RWPE2 (cell line): ENCODE measurements around the gene CALB2.
A peak's percentile ranks its signal among the peaks of the same experiment; 100 is the strongest.

Experiments used
- ATAC-seq: fragments of 200-7000 bp; cut with Tn5 transposase; 3 replicates; pipeline ENCODE4 v1.9.1; 2021; ENCODE audit warnings: low read depth
- DNase-seq: peaks from one replicate; pipeline ENCODE4 v3.0.0-alpha.2; 2020; ENCODE audit warnings: low spot score
- H3K27ac ChIP-seq: fragments of 450-650 bp; 2 replicates; pipeline ENCODE4 v1.5.1; 2017; ENCODE audit warnings: mild to moderate bottlenecking; ENCODE audit not compliant: poor library complexity, severe bottlenecking
- H3K27me3 ChIP-seq: fragments of 250-450 bp; sonication (Bioruptor Pico); 2 replicates; pipeline ENCODE4 v1.5.1; 2021; ENCODE audit warnings: mild to moderate bottlenecking, moderate library complexity; ENCODE audit not compliant: insufficient read depth, poor library complexity, severe bottlenecking
- H3K36me3 ChIP-seq: fragments of 250-450 bp; sonication (Bioruptor Pico); 2 replicates; pipeline ENCODE4 v1.5.1; 2020; ENCODE audit warnings: low read depth, mild to moderate bottlenecking, moderate library complexity
- H3K4me1 ChIP-seq: fragments of 250-450 bp; sonication (Bioruptor Pico); 2 replicates; pipeline ENCODE4 v1.5.1; 2021; ENCODE audit warnings: mild to moderate bottlenecking, moderate library complexity; ENCODE audit not compliant: insufficient read depth, poor library complexity, severe bottlenecking
- H3K4me3 ChIP-seq: fragments of 250-450 bp; sonication (Bioruptor Pico); 2 replicates; pipeline ENCODE4 v1.5.1; 2021; ENCODE audit warnings: mild to moderate bottlenecking, moderate library complexity; ENCODE audit not compliant: severe bottlenecking
- H3K9me3 ChIP-seq: fragments of 250-450 bp; sonication (Bioruptor Pico); 2 replicates; pipeline ENCODE4 v1.5.1; 2021; ENCODE audit warnings: mild to moderate bottlenecking, moderate library complexity; ENCODE audit not compliant: severe bottlenecking
- CTCF ChIP-seq: fragments of 450-650 bp; IDR thresholded peaks from one replicate; pipeline ENCODE4 v1.5.1; 2017; ENCODE audit warnings: mild to moderate bottlenecking, moderate library complexity; ENCODE audit not compliant: poor library complexity, severe bottlenecking

CALB2 gene

GRCh38 chr16:71376465-71377157 is 18.1 kb downstream of the CALB2 start:
- H3K4me1 ChIP-seq, result no peaks in the 10 kb centered on the region
- H3K9me3 ChIP-seq, result no peaks in the 10 kb centered on the region
- DNase-seq (no peak), ATAC-seq (no peak)
- H3K36me3 ChIP-seq, result no peaks in the 10 kb centered on the region
- peaks cover 7% of the 10 kb centered on the region for H3K27me3 ChIP-seq
- TF ChIP-seq CTCF, result no peak
- H3K4me3 ChIP-seq, result no peak overlapping the region
- H3K27ac ChIP-seq, result no peak overlapping the region

GRCh38 chr16:71379711-71380110 is 21.2 kb downstream of the CALB2 start:
- DNase-seq (no peak), ATAC-seq (no peak)
- peaks cover 7% of the 10 kb centered on the region for H3K27me3 ChIP-seq
- no peak overlapping the region for H3K27ac ChIP-seq
- no peaks in the 10 kb centered on the region for H3K4me1 ChIP-seq
- no peaks in the 10 kb centered on the region for H3K36me3 ChIP-seq
- TF ChIP-seq CTCF, result no peak
- no peak overlapping the region for H3K4me3 ChIP-seq
- H3K9me3 ChIP-seq, result no peaks in the 10 kb centered on the region

GRCh38 chr16:71380831-71381230 is 22.3 kb downstream of the CALB2 start:
- H3K27me3 ChIP-seq, result peaks cover 7% of the 10 kb centered on the region
- H3K9me3 ChIP-seq, result no peaks in the 10 kb centered on the region
- no peak overlapping the region for H3K4me3 ChIP-seq
- no peaks in the 10 kb centered on the region for H3K4me1 ChIP-seq
- DNase-seq (no peak), ATAC-seq (no peak)
- H3K27ac ChIP-seq, result no peak overlapping the region
- no peaks in the 10 kb centered on the region for H3K36me3 ChIP-seq
- no peak for TF ChIP-seq CTCF

GRCh38 chr16:71383054-71383773 is 24.7 kb downstream of the CALB2 start:
- Histone ChIP-seq H3K36me3 (no peaks in the 10 kb centered on the region), H3K4me3 (no peak overlapping the region), H3K27ac (no peak overlapping the region), H3K9me3 (no peaks in the 10 kb centered on the region), H3K4me1 (no peaks in the 10 kb centered on the region), H3K27me3 (peaks cover 18% of the 10 kb centered on the region)
- no peak for TF ChIP-seq CTCF
- DNase-seq (no peak), ATAC-seq (peak; percentile 40)

GRCh38 chr16:71384073-71384724 is 25.7 kb downstream of the CALB2 start:
- no peak for TF ChIP-seq CTCF
- Histone ChIP-seq H3K4me3 (no peak overlapping the region), H3K27ac (no peak overlapping the region), H3K4me1 (no peaks in the 10 kb centered on the region), H3K36me3 (no peaks in the 10 kb centered on the region), H3K27me3 (peaks cover 16% of the 10 kb centered on the region), H3K9me3 (no peaks in the 10 kb centered on the region)
- DNase-seq, result no peak
- peak; percentile 74 for ATAC-seq
